Measurements from ENCODE around the gene ZKSCAN2. TPM values are rescaled to one million over a fixed set of nuclear protein-coding genes. Genes with fewer than 3 reads are reported as not detected.
A peak's percentile ranks its signal among the peaks of the same experiment; 100 is the strongest.

ZKSCAN2 gene
- total and polyA plus RNA-seq, 2 donors (not counting 1 experiment from before 2014, with no cell fraction given) = 2.1 to 4.3 TPM

GRCh38 chr16:25260416-25260815, 2.8 kb upstream of the ZKSCAN2 start:
- H4K20me1 ChIP-seq (ENCODE audit: control insufficient read depth, extremely low read depth, insufficient read depth, low read length) = peaks cover 3% of the 10 kb centered on the region
- no peak for TF ChIP-seq EZH2 (IDR thresholded peaks at IDR 0.05; ENCODE audit: low read length, missing control alignments)
- TF ChIP-seq, protein P1, sequence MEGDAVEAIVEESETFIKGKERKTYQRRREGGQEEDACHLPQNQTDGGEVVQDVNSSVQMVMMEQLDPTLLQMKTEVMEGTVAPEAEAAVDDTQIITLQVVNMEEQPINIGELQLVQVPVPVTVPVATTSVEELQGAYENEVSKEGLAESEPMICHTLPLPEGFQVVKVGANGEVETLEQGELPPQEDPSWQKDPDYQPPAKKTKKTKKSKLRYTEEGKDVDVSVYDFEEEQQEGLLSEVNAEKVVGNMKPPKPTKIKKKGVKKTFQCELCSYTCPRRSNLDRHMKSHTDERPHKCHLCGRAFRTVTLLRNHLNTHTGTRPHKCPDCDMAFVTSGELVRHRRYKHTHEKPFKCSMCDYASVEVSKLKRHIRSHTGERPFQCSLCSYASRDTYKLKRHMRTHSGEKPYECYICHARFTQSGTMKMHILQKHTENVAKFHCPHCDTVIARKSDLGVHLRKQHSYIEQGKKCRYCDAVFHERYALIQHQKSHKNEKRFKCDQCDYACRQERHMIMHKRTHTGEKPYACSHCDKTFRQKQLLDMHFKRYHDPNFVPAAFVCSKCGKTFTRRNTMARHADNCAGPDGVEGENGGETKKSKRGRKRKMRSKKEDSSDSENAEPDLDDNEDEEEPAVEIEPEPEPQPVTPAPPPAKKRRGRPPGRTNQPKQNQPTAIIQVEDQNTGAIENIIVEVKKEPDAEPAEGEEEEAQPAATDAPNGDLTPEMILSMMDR (conservative IDR thresholded peaks at IDR 0.05 in 1 of 2, IDR thresholded peaks at IDR 0.05 in 1 of 2; ENCODE audit: low read depth in 1 of 2, low read length in 2 of 2) = no peak
- H3K9ac ChIP-seq (ENCODE audit: insufficient read depth, low read length) = no peak overlapping the region
- H3K4me2 ChIP-seq (ENCODE audit: extremely low read depth, insufficient read depth, low read length) = no peak overlapping the region
- H3K27me3 ChIP-seq (ENCODE audit: control insufficient read depth, insufficient read depth, low read length) = no peaks in the 10 kb centered on the region
- H2AFZ ChIP-seq (ENCODE audit: low read length) = no peak overlapping the region
- peaks cover 26% of the 10 kb centered on the region for H3K79me2 ChIP-seq (ENCODE audit: control insufficient read depth, insufficient read depth, low read length)
- peak in 1 of 2 donors; percentile 16 for DNase-seq (ENCODE audit: low read depth in 2 of 2)
- H3K27ac ChIP-seq (ENCODE audit: insufficient read depth, low read length) = no peak overlapping the region
- no peaks in the 10 kb centered on the region for H3K36me3 ChIP-seq (ENCODE audit: control insufficient read depth, insufficient read depth, low read length)
- no peak overlapping the region for H3K4me3 ChIP-seq (replicated peaks in 1 of 4; ENCODE audit: control extremely low read depth in 1 of 4, insufficient read depth in 1 of 4, low read depth in 3 of 4, low read length in 4 of 4)
- peaks cover 2% of the 10 kb centered on the region for H3K4me1 ChIP-seq (ENCODE audit: control insufficient read depth, extremely low read depth, insufficient read depth, low read length)
- no peaks in the 10 kb centered on the region for H3K9me3 ChIP-seq (ENCODE audit: control insufficient read depth, insufficient read depth, low read depth, low read length)

- H3K4me1 ChIP-seq (ENCODE audit: control insufficient read depth, extremely low read depth, insufficient read depth, low read length) = peaks cover 2% of the 10 kb centered on the region
- H3K9ac ChIP-seq (ENCODE audit: insufficient read depth, low read length) = no peak overlapping the region
- peaks cover 26% of the 10 kb centered on the region for H3K79me2 ChIP-seq (ENCODE audit: control insufficient read depth, insufficient read depth, low read length)
- no peak for DNase-seq (ENCODE audit: low read depth in 2 of 2)
- H3K4me3 ChIP-seq (replicated peaks in 1 of 4; ENCODE audit: control extremely low read depth in 1 of 4, insufficient read depth in 1 of 4, low read depth in 3 of 4, low read length in 4 of 4) = peak overlapping the region; percentile 44 to 94 (median 73)
- peaks cover 3% of the 10 kb centered on the region for H3K36me3 ChIP-seq (ENCODE audit: control insufficient read depth, insufficient read depth, low read length)
- H3K27me3 ChIP-seq (ENCODE audit: control insufficient read depth, insufficient read depth, low read length) = no peaks in the 10 kb centered on the region
- no peaks in the 10 kb centered on the region for H3K9me3 ChIP-seq (ENCODE audit: control insufficient read depth, insufficient read depth, low read depth, low read length)
- H3K4me2 ChIP-seq (ENCODE audit: extremely low read depth, insufficient read depth, low read length) = peak overlapping the region; percentile 96
- H2AFZ ChIP-seq (ENCODE audit: low read length) = no peak overlapping the region
- no peak for TF ChIP-seq EZH2 (IDR thresholded peaks at IDR 0.05; ENCODE audit: low read length, missing control alignments)
- TF ChIP-seq, protein P1 (conservative IDR thresholded peaks at IDR 0.05 in 1 of 2, IDR thresholded peaks at IDR 0.05 in 1 of 2; ENCODE audit: low read depth in 1 of 2, low read length in 2 of 2) = no peak
- H4K20me1 ChIP-seq (ENCODE audit: control insufficient read depth, extremely low read depth, insufficient read depth, low read length) = no peaks in the 10 kb centered on the region
- H3K27ac ChIP-seq (ENCODE audit: insufficient read depth, low read length) = no peak overlapping the region
These were observed 1.2 kb upstream of the ZKSCAN2 start for GRCh38 chr16:25258861-25259179.

DNA sequence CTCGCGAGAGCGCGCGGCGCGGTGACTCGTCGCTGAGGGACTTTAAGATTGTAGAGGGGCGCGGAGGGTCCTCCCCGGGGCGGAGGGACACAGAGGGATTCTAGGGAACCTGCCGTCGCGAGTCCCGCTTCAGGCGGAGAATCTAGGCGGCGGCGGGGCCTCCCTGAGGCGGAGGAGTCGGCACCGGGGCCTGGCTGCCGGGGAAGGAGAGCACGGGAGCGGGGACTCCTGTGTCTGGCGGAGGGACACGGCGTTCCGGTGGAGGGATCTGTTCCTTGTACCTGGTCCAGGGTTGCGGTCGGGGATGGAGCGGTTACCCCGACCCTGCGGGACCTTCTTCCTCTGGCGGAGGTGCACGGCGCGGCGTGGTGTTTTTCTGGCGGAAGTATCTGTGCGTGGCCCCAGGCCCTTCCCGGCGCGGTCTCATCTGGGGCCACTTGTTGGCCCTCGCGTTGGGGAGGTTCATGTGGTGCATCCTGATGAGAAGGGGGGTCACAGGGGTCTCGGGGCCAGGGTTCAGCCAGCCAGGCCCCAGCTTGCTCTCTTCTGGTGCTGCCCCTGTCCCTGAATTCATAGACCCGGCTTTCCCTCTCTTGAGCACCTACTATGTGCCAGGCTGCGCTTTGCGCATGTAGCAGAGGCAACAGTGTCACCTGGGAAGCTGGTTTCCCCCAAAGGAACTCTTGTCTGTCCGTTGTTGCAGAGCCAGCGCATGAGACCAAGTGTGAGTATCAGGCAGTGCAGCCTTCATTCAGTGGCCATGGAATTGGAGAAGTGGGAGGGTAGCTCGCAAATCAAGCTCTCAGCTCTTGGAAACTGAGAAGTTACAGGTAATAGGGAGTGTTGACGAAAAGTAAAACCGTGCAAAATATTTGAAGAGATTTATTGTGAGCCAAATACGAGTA, 563 bp upstream of the ZKSCAN2 start:
- Histone ChIP-seq H4K20me1 (ENCODE audit: control insufficient read depth, extremely low read depth, insufficient read depth, low read length) (no peaks in the 10 kb centered on the region), H3K4me3 (replicated peaks in 1 of 4; ENCODE audit: control extremely low read depth in 1 of 4, insufficient read depth in 1 of 4, low read depth in 3 of 4, low read length in 4 of 4) (peak overlapping the region; percentile 44 to 94 (median 73)), H3K79me2 (ENCODE audit: control insufficient read depth, insufficient read depth, low read length) (peaks cover 26% of the 10 kb centered on the region), H3K27ac (ENCODE audit: insufficient read depth, low read length) (peak overlapping the region; percentile 81), H3K4me1 (ENCODE audit: control insufficient read depth, extremely low read depth, insufficient read depth, low read length) (peaks cover 2% of the 10 kb centered on the region), H3K4me2 (ENCODE audit: extremely low read depth, insufficient read depth, low read length) (peak overlapping the region; percentile 96), H3K27me3 (ENCODE audit: control insufficient read depth, insufficient read depth, low read length) (no peaks in the 10 kb centered on the region), H3K36me3 (ENCODE audit: control insufficient read depth, insufficient read depth, low read length) (peaks cover 3% of the 10 kb centered on the region), H2AFZ (ENCODE audit: low read length) (peak overlapping the region; percentile 7), H3K9me3 (ENCODE audit: control insufficient read depth, insufficient read depth, low read depth, low read length) (no peaks in the 10 kb centered on the region), H3K9ac (ENCODE audit: insufficient read depth, low read length) (peak overlapping the region; percentile 97)
- peak; percentile 89 to 91 for DNase-seq (ENCODE audit: low read depth in 2 of 2)
- no peak for TF ChIP-seq EZH2 (IDR thresholded peaks at IDR 0.05; ENCODE audit: low read length, missing control alignments)
- TF ChIP-seq, protein P1 (conservative IDR thresholded peaks at IDR 0.05 in 1 of 2, IDR thresholded peaks at IDR 0.05 in 1 of 2; ENCODE audit: low read depth in 1 of 2, low read length in 2 of 2) = no peak

All from fibroblast of lung (primary cell).